HTR-8/SVneo (cell line): ENCODE data around the gene DARS1.
A peak's percentile ranks its signal among the peaks of the same experiment; 100 is the strongest.

Experiments
- DNase-seq: peaks from one replicate; pipeline ENCODE4 v3.0.0; 2011; ENCODE audit warnings: low spot score, mixed read lengths; ENCODE audit not compliant: insufficient read length
- FAIRE-seq: peaks from 2 replicates; lab custom pipeline; 2011; peaks lifted over from hg19 to GRCh38; lab: Jason Lieb, UNC

Gene DARS1

DNA sequence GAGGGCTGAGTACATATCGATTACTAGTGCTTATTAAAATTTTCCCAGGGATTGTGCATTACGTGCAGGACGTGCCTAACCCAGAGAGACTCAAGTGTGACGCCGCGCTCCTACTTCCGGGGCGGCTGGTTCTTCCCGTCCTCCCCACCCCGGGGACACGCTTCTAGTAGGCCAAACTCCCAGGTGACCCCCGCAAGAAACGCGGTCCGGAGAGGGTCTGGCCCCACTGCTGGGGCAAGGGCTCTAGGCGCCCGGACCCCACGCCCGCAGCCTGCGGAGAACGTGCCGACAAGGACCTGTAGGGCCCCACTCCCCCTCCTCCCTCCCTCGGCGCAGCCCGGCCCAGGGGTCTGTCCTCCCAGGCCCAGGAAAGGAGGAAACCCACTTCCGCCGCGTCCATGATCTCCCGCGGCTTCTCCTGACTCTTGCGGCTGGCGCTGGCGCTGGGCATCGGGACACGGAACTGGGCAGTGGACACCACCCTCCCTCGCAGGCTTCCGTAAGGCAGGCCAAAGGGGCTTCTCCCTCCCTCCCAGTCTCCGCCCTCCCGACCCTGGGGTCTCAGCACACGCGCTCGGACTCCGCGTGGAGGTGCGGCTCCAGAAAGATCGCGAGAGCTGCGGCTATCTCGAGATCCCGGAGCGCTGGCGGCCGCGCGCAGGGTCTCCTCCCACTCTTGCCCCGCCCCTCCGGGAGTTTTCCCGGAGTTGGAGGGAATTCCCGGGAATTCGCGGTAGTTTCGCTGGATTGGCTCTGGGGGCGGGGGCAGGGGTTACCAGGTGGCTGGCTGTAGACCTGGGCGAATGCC, at the start of gene DARS1:
Gene DARS1, minus strand, starts transcription at position 609 of the 808 bp plus-strand sequence. Its CDS starts 158 bp downstream, at position 451.
- peak; percentile 92 for DNase-seq
- peak; percentile 77 for FAIRE-seq

DNA sequence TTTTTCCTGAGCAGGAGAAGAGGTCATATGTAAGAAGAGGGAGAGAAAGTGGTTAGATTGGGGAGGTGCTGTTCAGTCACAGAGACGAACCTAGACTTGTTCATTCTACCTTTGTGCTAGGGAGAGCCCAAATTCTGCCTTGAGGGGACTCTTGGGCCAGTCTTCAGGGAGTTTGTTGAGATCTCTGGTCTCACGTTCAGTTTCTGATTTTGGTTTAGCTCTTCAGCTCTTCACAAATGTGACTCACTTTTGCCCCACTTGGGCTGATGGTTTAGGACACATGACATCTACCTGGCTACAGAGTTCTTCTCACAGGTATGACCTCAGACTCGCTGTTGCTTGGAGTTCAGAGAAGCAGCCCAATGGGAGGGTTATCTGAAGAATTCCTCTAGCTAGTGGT, 49.2 kb upstream of the DARS1 start:
- DNase-seq, result no peak
- no peak for FAIRE-seq

DNA sequence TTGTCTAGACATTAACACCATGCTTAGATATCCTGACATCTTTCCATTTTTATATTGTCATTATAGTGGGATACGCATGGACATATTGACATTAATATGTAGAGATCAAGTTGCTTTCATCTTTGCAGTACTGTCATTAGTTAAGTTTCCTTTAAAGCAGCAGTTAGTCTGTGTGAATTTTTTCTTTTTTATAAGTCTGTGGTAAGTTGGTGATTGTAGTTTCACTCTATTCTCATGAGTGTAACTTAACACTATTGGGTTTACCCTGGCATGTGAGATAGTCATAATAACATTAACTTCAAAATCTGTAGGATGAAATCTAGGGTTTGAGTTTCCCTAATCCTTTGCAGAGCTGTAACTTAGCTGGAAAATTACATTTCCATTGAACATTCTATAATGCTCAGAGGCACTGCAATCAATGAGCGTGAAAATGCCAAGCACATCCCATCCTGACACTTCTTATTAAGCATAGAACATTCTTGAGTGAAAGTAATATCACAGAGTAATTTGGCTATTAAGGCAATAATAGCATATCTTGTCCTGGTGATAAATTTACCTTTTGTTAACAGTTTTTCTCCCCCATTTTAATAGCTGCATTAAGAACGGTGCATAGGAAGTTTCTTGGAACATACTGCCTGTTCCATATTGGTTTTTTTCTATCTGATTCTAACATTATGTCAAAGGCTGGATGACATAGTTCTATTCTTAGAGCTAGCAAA, 47.5 kb upstream of the DARS1 start:
- DNase-seq (no peak), FAIRE-seq (no peak)

DNA sequence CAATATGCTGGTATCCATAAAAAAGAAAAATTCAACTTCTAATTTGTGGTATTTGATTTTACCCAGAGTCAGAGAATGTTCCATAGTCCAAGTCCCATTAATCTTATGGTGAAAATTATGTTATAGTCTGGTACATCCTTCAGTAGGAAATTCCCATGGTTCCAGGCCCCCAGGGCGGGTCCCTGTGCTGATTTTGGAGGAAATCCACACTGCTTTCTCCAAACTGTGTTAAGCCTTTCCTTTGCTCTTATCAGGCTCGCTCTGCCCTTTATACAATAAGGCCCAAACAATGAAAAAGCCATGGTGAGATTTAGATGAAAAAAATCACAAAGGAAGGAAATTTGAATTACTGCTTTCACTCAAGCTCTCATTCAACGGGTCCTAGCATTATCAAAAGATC, 46.8 kb upstream of the DARS1 start:
- no peak for FAIRE-seq

DNA sequence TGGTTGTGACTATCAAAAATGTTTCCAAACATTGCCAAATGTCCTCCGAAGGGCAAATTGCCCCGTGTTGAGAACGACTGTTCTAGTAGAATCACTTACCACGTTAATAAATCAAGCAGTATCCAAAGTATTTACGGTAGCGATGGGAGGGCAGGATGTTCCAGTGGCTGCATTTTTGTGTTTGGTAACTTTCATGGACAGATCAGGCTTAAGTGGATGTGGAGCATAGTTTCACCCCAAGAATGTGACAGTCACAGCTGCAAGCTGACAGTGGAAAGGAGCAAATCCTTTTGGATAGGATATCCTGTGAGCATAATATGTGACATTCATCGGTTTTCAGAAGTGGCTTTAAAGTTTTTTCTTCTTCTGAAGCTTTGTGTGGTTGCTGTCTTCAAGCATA, 46.3 kb upstream of the DARS1 start:
- DNase-seq, result no peak
- no peak for FAIRE-seq

More for the DNA sequence above, 46.8 kb upstream of the DARS1 start:
- no peak for DNase-seq

DNA sequence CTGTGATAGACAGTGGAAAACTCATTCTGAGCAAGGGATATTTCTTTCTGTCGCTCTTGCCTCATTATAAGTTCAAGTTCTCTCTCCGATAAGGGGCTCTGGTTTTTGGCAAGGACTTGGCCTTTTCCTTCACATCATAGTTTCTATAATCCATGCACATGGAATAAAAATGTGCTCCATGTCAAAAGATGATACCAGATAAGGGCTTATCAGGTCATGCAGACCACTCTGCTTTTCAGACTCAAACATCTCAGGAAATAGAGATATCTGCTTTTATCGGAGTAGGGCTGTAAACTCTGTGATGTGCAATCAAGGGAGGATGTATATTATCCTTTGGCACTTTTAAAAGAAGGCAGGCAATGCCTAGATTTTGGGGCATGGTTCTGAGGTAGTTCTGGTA, 45.0 kb upstream of the DARS1 start:
- no peak for DNase-seq
- FAIRE-seq, result no peak

DNA sequence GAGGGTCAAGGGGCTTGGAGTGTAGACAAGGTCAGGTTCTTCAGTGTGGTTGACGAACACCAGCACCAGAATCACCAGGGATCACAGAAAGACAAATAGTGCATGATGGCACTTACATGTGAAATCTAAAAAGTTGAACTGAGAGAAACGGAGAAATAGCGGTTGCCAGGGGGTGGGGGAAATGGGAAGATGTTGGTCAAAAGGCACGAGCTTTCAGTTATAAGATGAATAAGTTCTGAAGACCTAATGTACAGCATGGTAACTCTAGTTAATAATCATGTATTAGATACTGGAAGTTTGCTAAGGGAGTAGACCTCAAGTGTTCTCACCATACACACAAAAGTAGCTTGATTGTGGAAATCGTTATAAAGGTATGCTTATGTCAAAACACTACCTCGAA, 43.7 kb upstream of the DARS1 start:
- no peak for FAIRE-seq

DNA sequence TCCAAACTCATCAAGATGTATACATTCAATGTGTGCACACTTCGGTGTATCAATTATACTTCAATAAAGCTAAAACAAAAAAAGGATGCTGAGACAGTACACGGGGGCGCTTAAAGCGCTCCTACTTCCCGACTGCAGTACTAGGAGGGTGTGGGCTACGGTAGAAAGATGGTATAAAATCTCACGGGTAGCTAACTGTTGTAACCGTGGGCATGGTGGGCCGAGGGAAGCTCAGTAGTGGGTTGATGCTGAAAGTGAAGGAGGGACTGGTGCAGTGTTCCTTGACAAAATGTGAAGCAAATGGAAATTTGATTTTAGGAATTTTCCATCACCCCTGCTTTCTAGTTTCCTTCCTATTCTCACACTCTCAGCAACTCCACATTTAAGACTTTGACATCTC, 42.6 kb upstream of the DARS1 start:
- DNase-seq (no peak), FAIRE-seq (no peak)

More for the DNA sequence above, 43.7 kb upstream of the DARS1 start:
- no peak for DNase-seq

DNA sequence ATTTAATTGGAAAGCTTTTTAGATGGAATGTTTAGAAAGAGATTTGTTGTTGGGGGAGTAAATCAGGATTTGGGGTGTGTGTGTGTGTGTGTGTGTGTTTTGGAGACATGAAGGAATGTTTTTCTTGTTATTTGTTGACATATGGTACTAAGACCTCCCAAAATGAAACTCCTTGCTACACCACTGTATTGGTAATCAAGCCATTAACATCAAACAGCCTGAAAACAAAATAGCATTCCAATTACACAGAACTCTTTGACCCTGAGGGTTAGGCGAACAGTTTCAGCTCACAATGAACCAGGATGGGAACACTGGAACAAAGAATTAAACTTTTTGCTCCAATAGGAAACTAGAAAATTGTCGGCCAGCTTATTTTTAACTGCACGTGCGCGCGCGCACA, 41.7 kb upstream of the DARS1 start:
- no peak for DNase-seq
- no peak for FAIRE-seq

DNA sequence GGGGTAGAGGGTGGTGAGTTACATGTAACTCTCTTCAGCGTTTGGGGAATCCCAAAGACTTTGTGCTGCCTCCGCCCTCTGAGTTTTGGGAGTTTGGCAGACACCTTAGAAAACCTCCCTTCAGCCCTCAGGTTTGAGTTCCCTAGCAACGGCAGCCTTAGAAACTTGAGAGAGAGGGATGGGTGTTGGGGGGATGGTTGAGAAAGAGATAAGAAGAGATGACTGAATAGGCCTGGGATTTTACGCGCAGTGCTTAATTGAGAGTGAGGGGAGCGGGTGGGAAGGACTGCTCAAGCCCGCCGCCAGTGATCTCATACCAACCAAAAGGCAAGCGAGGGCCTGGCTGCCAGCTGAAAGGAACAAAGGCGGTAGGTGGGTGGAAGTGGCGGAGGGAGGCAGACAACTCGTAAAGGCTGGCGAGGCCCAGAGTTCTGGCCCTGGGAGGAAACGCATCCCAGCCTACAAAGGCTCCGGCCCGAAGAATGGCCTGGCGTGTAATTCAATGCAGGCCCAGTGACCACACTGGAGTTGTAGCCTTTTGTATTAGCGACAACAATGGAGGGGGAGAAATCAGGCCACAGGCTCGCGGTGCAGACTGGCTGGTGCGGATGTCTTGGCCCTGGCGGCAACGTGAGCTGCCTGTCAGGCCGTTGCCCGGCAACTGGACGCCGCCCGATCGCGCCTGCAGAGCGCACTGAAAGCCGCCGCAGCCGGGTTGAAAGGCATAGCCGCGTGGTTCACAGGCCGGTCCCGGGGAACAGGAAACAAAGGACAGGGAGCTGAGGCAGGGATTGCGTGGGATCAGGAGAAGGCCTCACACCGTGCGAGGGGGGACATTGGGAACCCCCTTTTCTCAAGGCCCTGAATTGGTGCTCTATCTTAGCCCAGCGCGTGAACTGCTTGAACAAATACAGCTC, 39.9 kb upstream of the DARS1 start:
- DNase-seq (peak; percentile 20), FAIRE-seq (no peak)

DNA sequence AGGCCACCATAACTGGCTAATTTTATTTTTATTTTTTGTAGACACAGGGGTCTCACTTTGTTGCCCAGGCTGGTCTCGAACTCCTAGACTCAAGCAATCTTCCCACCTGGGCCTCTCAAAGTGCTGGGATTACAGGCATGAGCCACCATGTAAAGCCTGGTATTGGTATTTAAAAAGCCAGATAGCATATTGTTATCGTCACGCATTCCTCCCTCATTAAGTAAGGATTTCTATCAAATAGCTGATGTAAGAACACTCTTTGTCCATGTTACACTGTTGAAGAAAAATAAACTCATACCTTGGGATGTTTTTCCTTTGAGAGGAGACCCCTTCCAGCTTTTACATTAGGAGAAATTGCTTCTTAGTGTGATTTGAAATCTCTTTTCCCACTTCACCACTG, 39.2 kb upstream of the DARS1 start:
- DNase-seq, result no peak
- FAIRE-seq, result no peak

DNA sequence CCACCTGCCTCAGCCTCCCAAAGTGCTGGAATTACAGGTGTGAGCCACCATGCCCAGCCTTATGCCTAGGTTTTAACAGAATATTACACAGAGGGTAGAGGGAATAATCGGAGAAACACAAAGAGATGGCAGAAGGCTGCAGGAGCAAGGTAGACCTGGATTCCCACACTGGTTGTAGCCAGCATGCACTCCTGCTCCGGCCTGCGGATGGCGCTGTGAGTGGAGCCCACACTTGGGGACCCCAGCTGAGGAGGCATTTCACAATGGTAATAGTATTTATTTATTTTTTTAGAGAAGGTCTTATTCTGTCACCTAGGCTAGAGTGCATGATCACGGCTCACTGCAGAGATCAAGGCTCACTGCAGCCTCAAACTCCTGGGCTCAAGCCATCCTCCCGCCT, 38.8 kb upstream of the DARS1 start:
- DNase-seq (no peak), FAIRE-seq (no peak)

DNA sequence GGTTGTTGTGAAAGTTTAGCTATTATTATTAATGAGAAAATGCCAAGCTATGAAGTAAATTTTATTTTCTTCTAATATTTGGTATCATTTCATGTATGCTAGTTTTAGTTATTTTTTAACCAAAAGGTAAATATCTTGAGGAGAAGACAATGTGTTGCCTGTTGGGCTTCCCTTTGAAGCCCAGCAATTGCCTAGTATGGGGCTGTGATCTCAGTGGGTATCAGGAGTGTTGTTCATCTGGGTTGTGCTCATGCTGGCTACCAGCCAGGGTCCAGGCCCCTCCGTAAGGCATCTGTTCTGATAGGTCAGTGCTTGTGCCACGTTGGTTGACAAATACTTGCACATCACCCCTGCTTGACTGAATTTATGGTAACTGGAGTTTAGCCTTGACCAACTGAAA, 38.0 kb upstream of the DARS1 start:
- FAIRE-seq (no peak), DNase-seq (no peak)

DNA sequence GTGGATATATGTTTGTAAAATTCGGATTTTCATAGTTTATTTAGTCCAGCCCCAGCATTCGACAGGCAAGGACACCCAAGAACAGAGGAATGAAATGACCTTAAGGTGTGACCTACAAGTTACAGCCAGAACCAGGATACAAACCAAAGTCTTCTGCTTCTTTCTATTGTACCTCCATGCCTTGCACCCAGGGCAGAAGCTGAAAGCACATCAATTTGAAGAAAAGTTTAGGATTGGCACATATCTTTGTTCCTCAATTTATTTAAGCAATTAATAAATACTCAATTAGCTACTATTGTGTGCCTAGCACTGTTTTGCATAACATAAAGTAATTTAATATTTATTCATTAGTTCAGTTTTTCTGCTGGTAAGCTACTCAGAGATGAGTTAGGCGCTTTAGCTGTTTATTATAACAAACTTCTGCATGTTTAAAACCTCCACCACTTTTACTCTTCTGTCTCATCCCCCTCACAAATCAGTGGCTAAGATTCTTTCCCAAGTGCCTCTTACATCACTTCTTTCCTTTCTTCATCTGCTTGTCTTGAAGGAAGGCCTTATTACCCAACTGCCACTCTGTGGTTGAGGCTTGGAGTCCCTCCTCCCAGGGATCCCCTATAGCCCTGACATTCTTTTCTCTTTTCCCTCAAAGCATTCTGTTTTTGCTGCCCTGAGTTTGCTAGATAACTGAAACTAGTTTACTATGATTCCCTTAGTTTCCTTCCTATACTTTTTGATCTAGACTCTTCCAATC, 37.1 kb upstream of the DARS1 start:
- DNase-seq, result no peak
- no peak for FAIRE-seq

DNA sequence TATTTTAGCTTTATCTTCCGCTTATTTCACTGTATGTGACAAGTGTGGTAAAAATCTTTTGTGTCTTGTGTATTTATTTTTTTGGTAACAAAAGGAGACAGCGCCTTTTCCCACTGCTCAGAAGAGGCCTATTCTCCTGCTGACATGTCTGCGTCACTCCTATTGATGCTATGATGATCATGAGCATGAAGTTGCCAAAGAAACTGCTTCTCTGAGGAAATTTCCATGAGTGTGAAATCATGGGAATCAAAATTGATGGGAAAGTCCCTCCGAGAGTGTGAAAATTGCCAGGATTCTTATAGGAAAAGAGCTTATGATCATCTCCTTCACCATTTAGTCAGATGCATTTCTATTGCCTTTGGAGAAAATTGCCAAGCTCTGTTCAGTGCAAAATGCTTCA, 36.5 kb upstream of the DARS1 start:
- no peak for FAIRE-seq
- DNase-seq, result no peak

DNA sequence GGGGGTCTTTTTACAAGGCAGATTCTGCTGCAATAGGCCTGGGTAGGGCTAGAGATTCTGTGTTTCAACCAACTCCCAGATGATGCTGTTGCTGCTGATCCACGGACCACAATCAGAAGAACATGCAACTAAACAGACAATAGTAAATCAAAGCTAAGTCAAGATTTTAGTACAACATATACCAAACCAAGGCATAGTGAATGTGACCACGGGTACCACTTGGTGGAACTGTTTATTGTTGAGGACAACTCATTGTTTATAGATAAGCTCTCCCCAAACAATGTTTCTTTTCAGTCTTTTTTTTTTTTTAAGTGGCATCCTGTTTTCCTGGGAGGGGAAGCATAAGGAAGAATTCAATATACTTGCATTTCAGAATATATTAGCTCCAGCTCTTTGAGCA, 36.0 kb upstream of the DARS1 start:
- DNase-seq, result no peak
- FAIRE-seq, result no peak

DNA sequence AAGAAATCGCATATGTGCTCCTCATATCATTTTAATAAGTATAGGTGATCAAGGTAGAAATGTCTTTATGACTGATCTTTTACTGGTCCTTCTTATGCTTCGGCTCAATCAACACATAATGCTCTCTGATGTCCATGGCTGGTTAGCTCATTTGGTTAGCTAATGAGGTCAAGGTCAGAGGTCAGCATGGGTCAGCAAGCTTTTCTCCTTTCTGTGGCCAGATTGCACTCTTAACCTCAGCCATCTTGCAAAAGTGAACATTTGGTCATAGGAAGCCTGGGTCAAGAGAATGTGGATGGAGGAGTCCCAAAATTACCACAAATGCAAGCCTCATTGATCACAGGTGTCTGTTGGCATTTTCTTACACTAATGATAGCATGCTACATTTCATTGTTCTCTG, 35.4 kb upstream of the DARS1 start:
- DNase-seq (no peak), FAIRE-seq (no peak)

DNA sequence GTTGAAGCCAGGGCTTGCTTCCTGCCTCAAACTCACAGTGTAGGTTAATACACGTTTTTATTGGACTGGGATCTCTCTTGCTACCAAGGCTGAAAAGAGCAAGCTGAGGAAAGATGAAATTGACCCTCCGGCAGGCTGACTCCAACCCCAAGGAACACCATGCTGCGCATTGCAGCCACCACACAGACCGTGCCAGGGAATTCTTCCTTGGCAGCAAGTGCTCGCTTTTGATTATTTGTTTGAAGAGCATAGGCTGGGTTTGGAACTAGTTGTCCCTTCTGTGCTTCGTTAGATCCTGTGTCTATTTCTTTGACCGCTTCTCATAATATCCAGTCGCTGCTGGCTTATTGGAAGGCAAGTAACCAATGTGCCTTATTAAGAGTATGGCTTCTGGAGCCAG, 34.4 kb upstream of the DARS1 start:
- FAIRE-seq (no peak), DNase-seq (no peak)

DNA sequence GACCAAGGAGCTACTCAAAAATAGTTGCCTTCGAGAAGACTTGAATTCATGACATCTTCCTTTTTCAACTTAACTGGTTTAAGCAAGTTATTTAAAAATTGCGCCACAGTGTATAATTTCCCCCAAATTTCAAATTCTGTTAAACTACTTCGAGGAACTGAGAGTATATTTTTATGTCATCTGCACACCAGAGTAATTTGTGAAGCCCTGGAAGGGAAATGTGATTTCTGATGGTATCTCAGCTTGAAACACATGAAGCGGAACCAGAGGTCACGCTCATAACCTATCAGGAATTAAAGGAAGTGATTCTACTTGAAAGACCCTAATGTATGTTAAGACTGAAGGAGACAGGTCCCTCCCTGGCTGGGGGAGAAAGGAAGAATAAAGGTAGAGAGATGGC, 33.9 kb upstream of the DARS1 start:
- FAIRE-seq (no peak), DNase-seq (no peak)

DNA sequence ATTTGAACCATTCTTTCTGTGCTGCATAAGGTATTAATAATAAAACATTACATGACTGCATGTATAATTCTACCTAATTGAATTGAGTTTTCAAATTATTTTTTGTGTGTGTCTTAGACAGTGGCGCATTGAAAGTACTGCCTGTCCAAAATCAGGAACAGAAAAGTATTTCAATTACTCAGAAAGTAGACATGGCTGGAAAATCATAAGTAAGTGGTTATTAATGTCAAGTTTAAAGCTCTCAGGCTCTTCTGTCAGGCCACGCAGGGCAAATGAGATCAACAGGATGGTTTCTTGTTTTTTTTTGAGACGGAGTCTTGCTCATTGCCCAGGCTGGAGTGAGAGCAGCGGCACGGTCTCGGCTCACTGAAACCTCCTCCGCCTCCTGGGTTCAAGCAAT, 32.4 kb upstream of the DARS1 start:
- FAIRE-seq (no peak), DNase-seq (no peak)
